Measurements from ENCODE around the gene FGD6. TPM values are rescaled to one million over a fixed set of nuclear protein-coding genes. Genes with fewer than 3 reads are reported as not detected.
"Not testable (repeated sequence)": the region's sequence is repeated elsewhere in the genome, so short reads cannot be mapped to it uniquely, and the experiment has no call there.

Gene FGD6
- total RNA-seq, 1 experiment from 2014 or later: 7.5 TPM

- DNase-seq (ENCODE audit: low read depth): not testable (repeated sequence)
Observed at GRCh38 chr12:95234187-95234586, 16.9 kb upstream of the FGD6 start.

- peak; percentile 17 for DNase-seq (ENCODE audit: low read depth)
Observed at GRCh38 chr12:95231190-95231589, 13.9 kb upstream of the FGD6 start.

- no peak for DNase-seq (ENCODE audit: low read depth)
Observed at GRCh38 chr12:95230313-95230712, 13.0 kb upstream of the FGD6 start.

GRCh38 chr12:95229636-95230035 lies 12.4 kb upstream of the FGD6 start:
- DNase-seq (ENCODE audit: low read depth): no peak

GRCh38 chr12:95228617-95229016 lies 11.3 kb upstream of the FGD6 start:
- DNase-seq (ENCODE audit: low read depth): no peak

- DNase-seq (ENCODE audit: low read depth): no peak
Observed at GRCh38 chr12:95227818-95228356, 10.6 kb upstream of the FGD6 start.

- no peak for DNase-seq (ENCODE audit: low read depth)
Observed at GRCh38 chr12:95225645-95226212, 8.5 kb upstream of the FGD6 start.

GRCh38 chr12:95224202-95225170 lies 7.2 kb upstream of the FGD6 start:
- DNase-seq (ENCODE audit: low read depth): peak; percentile 32

GRCh38 chr12:95220726-95221125 lies 3.5 kb upstream of the FGD6 start:
- DNase-seq (ENCODE audit: low read depth): no peak

GRCh38 chr12:95220190-95220589 lies 2.9 kb upstream of the FGD6 start:
- no peak for DNase-seq (ENCODE audit: low read depth)

- peak; percentile 85 for DNase-seq (ENCODE audit: low read depth)
Observed at GRCh38 chr12:95218150-95219133, 1.2 kb upstream of the FGD6 start.

- DNase-seq (ENCODE audit: low read depth): peak; percentile 42
Observed at GRCh38 chr12:95216711-95217376, 423 bp downstream of the FGD6 start.

- DNase-seq (ENCODE audit: low read depth): peak; percentile 57
Observed at GRCh38 chr12:95215949-95216348, 1.3 kb downstream of the FGD6 start.

GRCh38 chr12:95214466-95214865 lies 2.8 kb downstream of the FGD6 start:
- no peak for DNase-seq (ENCODE audit: low read depth)

GRCh38 chr12:95213928-95214327 lies 3.3 kb downstream of the FGD6 start:
- no peak for DNase-seq (ENCODE audit: low read depth)

GRCh38 chr12:95213119-95213518 lies 4.1 kb downstream of the FGD6 start:
- DNase-seq (ENCODE audit: low read depth): no peak

GRCh38 chr12:95212586-95212985 lies 4.7 kb downstream of the FGD6 start:
- DNase-seq (ENCODE audit: low read depth): no peak

GRCh38 chr12:95208678-95209077 lies 8.6 kb downstream of the FGD6 start:
- no peak for DNase-seq (ENCODE audit: low read depth)

GRCh38 chr12:95207407-95207806 lies 9.9 kb downstream of the FGD6 start:
- DNase-seq (ENCODE audit: low read depth): no peak

- no peak for DNase-seq (ENCODE audit: low read depth)
Observed at GRCh38 chr12:95206916-95207315, 10.4 kb downstream of the FGD6 start.

GRCh38 chr12:95205685-95206084 lies 11.6 kb downstream of the FGD6 start:
- peak; percentile 94 for DNase-seq (ENCODE audit: low read depth)

Measured in M059J (cell line).